Astrocyte (in vitro differentiated cells and primary cell): ENCODE measurements around the gene HMGCL. TPM values are rescaled to one million over a fixed set of nuclear protein-coding genes. Genes with fewer than 3 reads are reported as not detected.

Experiments
- DNase-seq: peaks from one replicate; pipeline ENCODE4 v3.0.0-alpha.2; 2010; ENCODE audit warnings: low read depth
- FAIRE-seq: peaks from 2 replicates; lab custom pipeline; 2011; peaks lifted over from hg19 to GRCh38; lab: Jason Lieb, UNC
- H2AFZ ChIP-seq: 2 replicates; pipeline ENCODE4 v1.6.0; 2012; ENCODE audit warnings: low read depth, low read length, inconsistent platforms
- H3K27ac ChIP-seq: 2 replicates; pipeline ENCODE4 v1.5.1; 2011; ENCODE audit warnings: low read depth, low read length, inconsistent platforms
- H3K27me3 ChIP-seq: 2 replicates; pipeline ENCODE4 v1.6.0; 2011; ENCODE audit warnings: low read length, inconsistent platforms; ENCODE audit not compliant: insufficient read depth
- H3K36me3 ChIP-seq: 2 replicates; pipeline ENCODE4 v1.5.1; 2011; ENCODE audit warnings: low read length, inconsistent platforms; ENCODE audit not compliant: insufficient read depth
- H3K4me1 ChIP-seq: 2 replicates; pipeline ENCODE4 v1.5.1; 2011; ENCODE audit warnings: low read length, inconsistent platforms; ENCODE audit not compliant: insufficient read depth
- H3K4me2 ChIP-seq: 2 replicates; pipeline ENCODE4 v1.6.0; 2012; ENCODE audit warnings: low read length, inconsistent platforms
- H3K4me3 ChIP-seq: 2 replicates; pipeline ENCODE4 v1.5.1; 2011; ENCODE audit warnings: low read depth, mild to moderate bottlenecking, low read length, inconsistent platforms; ENCODE audit not compliant: insufficient read depth
- H3K79me2 ChIP-seq: 2 replicates; pipeline ENCODE4 v1.6.0; 2012; ENCODE audit warnings: mild to moderate bottlenecking, low read length, inconsistent platforms; ENCODE audit not compliant: insufficient read depth
- H3K9ac ChIP-seq: 2 replicates; pipeline ENCODE4 v1.6.0; 2012; ENCODE audit warnings: mild to moderate bottlenecking, low read length, inconsistent platforms
- H3K9me3 ChIP-seq: 2 replicates; pipeline ENCODE4 v1.5.1; 2012; ENCODE audit warnings: low read depth, mild to moderate bottlenecking, low read length, inconsistent platforms; ENCODE audit not compliant: insufficient read depth
- H4K20me1 ChIP-seq: 2 replicates; pipeline ENCODE4 v1.6.0; 2012; ENCODE audit warnings: low read length, inconsistent platforms; ENCODE audit not compliant: insufficient read depth
- H3K27ac Mint-ChIP-seq: one replicate; pipeline ENCODE4 v1.8.0; 2021; ENCODE audit warnings: mild to moderate bottlenecking, mixed read lengths; ENCODE audit not compliant: unreplicated experiment
- H3K27me3 Mint-ChIP-seq: one replicate; pipeline ENCODE4 v1.8.0; 2021; ENCODE audit warnings: low read depth, mixed read lengths; ENCODE audit not compliant: unreplicated experiment
- H3K36me3 Mint-ChIP-seq: one replicate; pipeline ENCODE4 v1.8.0; 2021; ENCODE audit warnings: low read depth, mixed read lengths; ENCODE audit not compliant: unreplicated experiment
- H3K4me1 Mint-ChIP-seq: one replicate; pipeline ENCODE4 v1.8.0; 2021; ENCODE audit warnings: low read depth, mixed read lengths; ENCODE audit not compliant: unreplicated experiment
- H3K4me3 Mint-ChIP-seq: one replicate; pipeline ENCODE4 v1.8.0; 2021; ENCODE audit warnings: mild to moderate bottlenecking, moderate library complexity, mixed read lengths; ENCODE audit not compliant: unreplicated experiment
- H3K9me3 Mint-ChIP-seq: one replicate; pipeline ENCODE4 v1.8.0; 2021; ENCODE audit warnings: mild to moderate bottlenecking, mixed read lengths; ENCODE audit not compliant: unreplicated experiment
- EZH2 ChIP-seq: IDR thresholded peaks from 2 replicates; pipeline ENCODE4 v1.6.1; 2012; ENCODE audit warnings: mild to moderate bottlenecking, low read length, inconsistent platforms; ENCODE audit not compliant: insufficient read depth
- total RNA-seq: library from RNA; stranded (reverse); gene quantifications from 2 replicates; pipeline ENCODE4 v1.2.1, GENCODE V29; 2021
- TF ChIP-seq, protein P1 (sequence below): IDR thresholded peaks from 2 replicates; pipeline ENCODE4 v1.5.1; 2011; ENCODE audit warnings: low read depth, mild to moderate bottlenecking, inconsistent platforms, low read length, moderate library complexity; ENCODE audit not compliant: insufficient read depth

Gene HMGCL
- total RNA-seq, 1 donor from 2014 or later, result 17.1 TPM

- Mint-ChIP-seq H3K27me3 (peaks cover 24% of the 10 kb centered on the region), H3K27ac (no peak overlapping the region), H3K4me1 (peaks cover 13% of the 10 kb centered on the region), H3K36me3 (no peaks in the 10 kb centered on the region), H3K9me3 (no peaks in the 10 kb centered on the region), H3K4me3 (peak overlapping the region; percentile 84)
- Histone ChIP-seq H3K4me3 (peak overlapping the region; percentile 77), H3K9ac (peak overlapping the region; percentile 31), H3K27me3 (peaks cover 4% of the 10 kb centered on the region), H3K9me3 (no peaks in the 10 kb centered on the region), H3K27ac (no peak overlapping the region), H2AFZ (peak overlapping the region; percentile 97), H3K79me2 (no peaks in the 10 kb centered on the region), H3K4me2 (peak overlapping the region; percentile 95), H3K4me1 (peaks cover 14% of the 10 kb centered on the region), H3K36me3 (no peaks in the 10 kb centered on the region), H4K20me1 (no peaks in the 10 kb centered on the region)
- TF ChIP-seq, protein P1, sequence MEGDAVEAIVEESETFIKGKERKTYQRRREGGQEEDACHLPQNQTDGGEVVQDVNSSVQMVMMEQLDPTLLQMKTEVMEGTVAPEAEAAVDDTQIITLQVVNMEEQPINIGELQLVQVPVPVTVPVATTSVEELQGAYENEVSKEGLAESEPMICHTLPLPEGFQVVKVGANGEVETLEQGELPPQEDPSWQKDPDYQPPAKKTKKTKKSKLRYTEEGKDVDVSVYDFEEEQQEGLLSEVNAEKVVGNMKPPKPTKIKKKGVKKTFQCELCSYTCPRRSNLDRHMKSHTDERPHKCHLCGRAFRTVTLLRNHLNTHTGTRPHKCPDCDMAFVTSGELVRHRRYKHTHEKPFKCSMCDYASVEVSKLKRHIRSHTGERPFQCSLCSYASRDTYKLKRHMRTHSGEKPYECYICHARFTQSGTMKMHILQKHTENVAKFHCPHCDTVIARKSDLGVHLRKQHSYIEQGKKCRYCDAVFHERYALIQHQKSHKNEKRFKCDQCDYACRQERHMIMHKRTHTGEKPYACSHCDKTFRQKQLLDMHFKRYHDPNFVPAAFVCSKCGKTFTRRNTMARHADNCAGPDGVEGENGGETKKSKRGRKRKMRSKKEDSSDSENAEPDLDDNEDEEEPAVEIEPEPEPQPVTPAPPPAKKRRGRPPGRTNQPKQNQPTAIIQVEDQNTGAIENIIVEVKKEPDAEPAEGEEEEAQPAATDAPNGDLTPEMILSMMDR, result no peak
- no peak for TF ChIP-seq EZH2
- FAIRE-seq (no peak), DNase-seq (no peak)
These were observed 43.4 kb upstream of the HMGCL start for GRCh38 chr1:23868557-23869016.

- Mint-ChIP-seq H3K27me3 (peaks cover 21% of the 10 kb centered on the region), H3K4me3 (peak within 1 kb of the TSS; percentile 84), H3K36me3 (no peaks in the 10 kb centered on the region), H3K4me1 (peaks cover 13% of the 10 kb centered on the region), H3K27ac (no peak within 1 kb of the TSS), H3K9me3 (no peaks in the 10 kb centered on the region)
- DNase-seq (peak; percentile 68), FAIRE-seq (no peak)
- H3K27me3 ChIP-seq, result peaks cover 4% of the 10 kb centered on the region
- peak within 1 kb of the TSS; percentile 97 for H2AFZ ChIP-seq
- no peaks in the 10 kb centered on the region for H4K20me1 ChIP-seq
- H3K79me2 ChIP-seq, result no peaks in the 10 kb centered on the region
- no peaks in the 10 kb centered on the region for H3K9me3 ChIP-seq
- H3K4me1 ChIP-seq, result peaks cover 14% of the 10 kb centered on the region
- TF ChIP-seq EZH2, result peak; percentile 34
- TF ChIP-seq, protein P1, result peak; percentile 94
- no peaks in the 10 kb centered on the region for H3K36me3 ChIP-seq
- H3K27ac ChIP-seq, result no peak within 1 kb of the TSS
- H3K9ac ChIP-seq, result peak within 1 kb of the TSS; percentile 73
- peak within 1 kb of the TSS; percentile 95 for H3K4me2 ChIP-seq
- peak within 1 kb of the TSS; percentile 77 for H3K4me3 ChIP-seq
These were observed 42.8 kb upstream of the HMGCL start, which contains the start of gene FUCA1 for GRCh38 chr1:23867895-23868556. Gene FUCA1, minus strand, starts transcription at chr1:23868290. Its CDS starts 4 bp downstream, at chr1:23868286.

- Histone ChIP-seq H3K4me2 (peak overlapping the region; percentile 95), H3K9ac (peak overlapping the region; percentile 73), H3K4me3 (peak overlapping the region; percentile 77), H3K27ac (no peak overlapping the region), H3K27me3 (peaks cover 4% of the 10 kb centered on the region), H3K4me1 (peaks cover 14% of the 10 kb centered on the region), H3K36me3 (no peaks in the 10 kb centered on the region), H3K9me3 (no peaks in the 10 kb centered on the region), H2AFZ (peak overlapping the region; percentile 97), H4K20me1 (no peaks in the 10 kb centered on the region), H3K79me2 (no peaks in the 10 kb centered on the region)
- TF ChIP-seq EZH2, result no peak
- TF ChIP-seq, protein P1, result no peak
- no peak for DNase-seq
- Mint-ChIP-seq H3K9me3 (no peaks in the 10 kb centered on the region), H3K27ac (no peak overlapping the region), H3K4me3 (peak overlapping the region; percentile 81), H3K36me3 (no peaks in the 10 kb centered on the region), H3K4me1 (peaks cover 13% of the 10 kb centered on the region), H3K27me3 (peaks cover 21% of the 10 kb centered on the region)
- no peak for FAIRE-seq
These were observed 42.3 kb upstream of the HMGCL start for GRCh38 chr1:23867542-23867894.
